ENCODE measurements around the gene CARD18.
"Not testable (repeated sequence)": the region's sequence is repeated elsewhere in the genome, so short reads cannot be mapped to it uniquely, and the experiment has no call there.

GRCh38 chr11:105102079-105102581 lies 37.4 kb downstream of the CARD18 start:
- not testable (repeated sequence) for TF ChIP-seq TAF1 (IDR thresholded peaks at IDR 0.05; ENCODE audit: borderline replicate concordance, low read depth, low read length); POLR2AphosphoS5 (IDR thresholded peaks at IDR 0.05; ENCODE audit: low read depth, low read length); POLR2A (IDR thresholded peaks at IDR 0.05; ENCODE audit: low read depth, low read length)
